HG03558 (cell line): ENCODE results near the gene NCKAP5.

Experiments used
- ATAC-seq: cut with Tn5 transposase; IDR thresholded peaks from one replicate; pipeline ENCODE4 v1.9.1; 2021; ENCODE audit warnings: moderate number of reproducible peaks; ENCODE audit not compliant: unreplicated experiment; ENCODE audit errors: extremely low read depth

NCKAP5 gene

GRCh38 chr2:133433455-133434451, 134.5 kb downstream of the NCKAP5 start:
- ATAC-seq = no peak

- no peak for ATAC-seq
Measured at GRCh38 chr2:133432778-133433177, 135.5 kb downstream of the NCKAP5 start.

GRCh38 chr2:133431289-133431688, 137.0 kb downstream of the NCKAP5 start:
- ATAC-seq = no peak

- ATAC-seq = no peak
Measured at GRCh38 chr2:133426791-133427190, 141.5 kb downstream of the NCKAP5 start.

- no peak for ATAC-seq
Measured at GRCh38 chr2:133425612-133426011, 142.7 kb downstream of the NCKAP5 start.

GRCh38 chr2:133424876-133425275, 143.4 kb downstream of the NCKAP5 start:
- ATAC-seq = no peak

GRCh38 chr2:133422931-133423351, 145.3 kb downstream of the NCKAP5 start:
- ATAC-seq = no peak

GRCh38 chr2:133421516-133422324, 146.5 kb downstream of the NCKAP5 start:
- peak; percentile 94 for ATAC-seq

- ATAC-seq = no peak
Measured at GRCh38 chr2:133420788-133421187, 147.5 kb downstream of the NCKAP5 start.

GRCh38 chr2:133418671-133419070, 149.6 kb downstream of the NCKAP5 start:
- ATAC-seq = no peak

GRCh38 chr2:133418021-133418420, 150.2 kb downstream of the NCKAP5 start:
- ATAC-seq = no peak

- ATAC-seq = no peak
Measured at GRCh38 chr2:133417415-133417814, 150.8 kb downstream of the NCKAP5 start.

- ATAC-seq = no peak
Measured at GRCh38 chr2:133416736-133417135, 151.5 kb downstream of the NCKAP5 start.

- no peak for ATAC-seq
Measured at GRCh38 chr2:133416146-133416545, 152.1 kb downstream of the NCKAP5 start.

- ATAC-seq = no peak
Measured at GRCh38 chr2:133415210-133415876, 152.9 kb downstream of the NCKAP5 start.

- ATAC-seq = no peak
Measured at GRCh38 chr2:133414486-133415209, 153.6 kb downstream of the NCKAP5 start.

- ATAC-seq = no peak
Measured at GRCh38 chr2:133413863-133414262, 154.4 kb downstream of the NCKAP5 start.

- no peak for ATAC-seq
Measured at GRCh38 chr2:133412694-133413093, 155.6 kb downstream of the NCKAP5 start.

GRCh38 chr2:133411857-133412256, 156.4 kb downstream of the NCKAP5 start:
- ATAC-seq = no peak

GRCh38 chr2:133411101-133411500, 157.2 kb downstream of the NCKAP5 start:
- ATAC-seq = no peak
